ENCODE results near the gene TMEM156.
"Not testable (repeated sequence)": the region's sequence is repeated elsewhere in the genome, so short reads cannot be mapped to it uniquely, and the experiment has no call there.

The TMEM156 gene

GRCh38 chr4:38989487-38989886, 42.7 kb downstream of the TMEM156 start:
- DNase-seq = no peak

DNA sequence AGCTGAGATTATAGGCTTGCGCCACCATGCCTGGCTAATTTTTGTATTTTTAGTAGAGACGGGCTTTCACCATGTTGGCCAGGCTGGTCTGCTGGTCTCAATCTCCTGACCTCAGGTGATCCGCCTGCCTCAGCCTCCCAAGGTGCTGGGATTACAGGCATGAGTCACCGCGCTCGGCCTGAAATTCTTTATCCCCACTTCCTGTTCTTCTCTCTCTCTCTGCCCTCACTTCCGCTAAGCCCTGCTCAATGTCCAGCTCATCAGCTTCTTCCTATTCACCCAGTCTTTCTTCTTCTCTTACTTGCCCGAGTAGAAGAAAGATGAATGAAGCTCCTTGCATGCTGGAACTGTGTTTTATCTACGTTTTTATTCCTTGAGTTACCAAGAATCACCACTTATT, 43.9 kb downstream of the TMEM156 start:
- not testable (repeated sequence) for DNase-seq

DNA sequence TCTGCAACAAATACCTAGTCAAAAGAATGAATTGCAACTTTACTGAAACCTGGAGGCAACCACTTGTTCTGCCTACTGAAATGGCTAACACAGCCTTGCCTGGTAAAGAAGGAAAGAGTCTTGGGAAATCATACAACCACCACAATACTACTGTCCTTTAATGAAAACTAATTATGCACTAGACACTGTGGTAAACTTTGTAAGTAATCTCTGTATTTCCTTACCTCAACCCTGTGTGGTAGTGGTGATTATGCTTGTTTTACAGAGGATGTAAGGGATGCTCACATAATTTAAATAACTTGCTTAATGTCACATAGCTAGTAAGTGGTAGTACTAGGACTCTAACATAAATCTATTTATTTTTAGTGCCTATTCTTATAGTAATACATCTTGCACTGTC, 44.7 kb downstream of the TMEM156 start:
- DNase-seq = no peak

GRCh38 chr4:38985410-38986100, 46.7 kb downstream of the TMEM156 start:
- no peak for DNase-seq

GRCh38 chr4:38983787-38984598, 48.2 kb downstream of the TMEM156 start:
- no peak for DNase-seq

DNA sequence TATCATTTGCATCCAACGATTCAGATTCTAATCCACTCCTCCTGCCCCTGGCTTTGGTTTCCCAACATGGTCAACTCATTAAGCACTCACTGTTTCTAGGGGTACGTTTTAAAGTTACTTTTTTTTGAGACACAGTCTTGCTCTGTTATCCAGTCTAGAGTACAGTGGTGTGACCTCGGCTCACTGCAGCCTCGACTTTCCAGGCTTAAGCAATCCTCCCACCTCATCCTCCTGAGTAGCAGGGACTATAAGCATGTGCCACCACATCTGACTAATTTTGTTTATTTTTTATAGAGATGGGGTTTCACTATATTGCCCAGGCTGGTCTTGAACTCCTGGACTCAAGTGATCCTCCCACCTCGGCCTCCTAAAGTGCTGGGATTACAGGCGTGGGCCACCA, 48.9 kb downstream of the TMEM156 start:
- DNase-seq = no peak

GRCh38 chr4:38982361-38983095, 49.7 kb downstream of the TMEM156 start:
- DNase-seq = no peak

- no peak for DNase-seq
Observed at GRCh38 chr4:38980903-38981676, 51.1 kb downstream of the TMEM156 start.

DNA sequence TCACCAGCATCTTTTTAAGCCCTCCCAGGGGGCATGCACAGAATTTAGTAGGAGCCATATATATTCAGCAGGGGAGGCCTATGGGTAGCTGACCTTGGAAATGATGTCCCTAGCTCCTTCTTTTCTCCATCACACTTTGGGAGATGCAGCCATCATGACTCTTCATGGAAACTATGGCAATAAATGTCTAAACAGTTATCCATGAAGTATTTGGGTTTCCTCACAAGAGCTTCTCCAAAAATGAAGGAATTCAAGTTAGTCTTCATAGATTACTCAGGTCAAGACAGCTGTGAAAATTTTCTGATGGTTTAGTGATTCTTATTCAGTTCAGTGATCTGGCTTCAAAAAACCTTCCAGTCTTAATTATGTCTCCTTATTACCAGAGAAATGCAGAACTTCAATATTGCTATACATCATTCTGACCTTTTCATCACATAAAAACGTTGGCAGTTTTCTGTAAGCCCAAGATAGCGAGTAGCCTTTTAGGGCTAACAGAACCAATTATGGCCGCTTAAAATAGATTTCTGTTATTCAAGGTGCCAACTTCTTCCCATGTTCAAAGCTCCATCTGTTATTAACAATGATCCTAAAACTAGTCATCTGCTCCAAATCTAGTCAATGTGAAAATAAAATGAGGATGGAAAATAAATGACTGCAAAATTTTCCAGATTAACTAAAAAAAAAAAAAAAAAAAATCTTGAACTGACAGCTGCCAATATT, 52.5 kb downstream of the TMEM156 start:
- no peak for DNase-seq

DNA sequence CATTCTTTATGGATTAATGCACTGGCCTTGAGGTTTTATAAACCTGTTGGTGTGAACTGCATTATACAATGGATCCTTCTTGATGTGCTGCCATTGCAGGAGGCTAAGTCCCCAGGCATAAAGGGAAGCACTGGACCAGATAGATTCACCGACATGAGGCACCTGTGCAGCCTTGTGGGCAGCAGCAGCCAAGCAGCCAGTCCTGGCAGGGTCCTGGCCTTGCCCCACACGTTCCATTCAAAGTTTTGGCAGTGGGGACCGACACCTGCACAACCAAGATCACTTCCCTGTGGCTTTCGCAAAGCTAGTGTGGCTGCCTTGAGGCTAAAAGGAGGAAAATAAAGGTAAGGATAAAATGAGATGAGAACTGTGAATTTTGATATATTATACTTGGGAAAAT, 53.1 kb downstream of the TMEM156 start:
- no peak for DNase-seq

DNA sequence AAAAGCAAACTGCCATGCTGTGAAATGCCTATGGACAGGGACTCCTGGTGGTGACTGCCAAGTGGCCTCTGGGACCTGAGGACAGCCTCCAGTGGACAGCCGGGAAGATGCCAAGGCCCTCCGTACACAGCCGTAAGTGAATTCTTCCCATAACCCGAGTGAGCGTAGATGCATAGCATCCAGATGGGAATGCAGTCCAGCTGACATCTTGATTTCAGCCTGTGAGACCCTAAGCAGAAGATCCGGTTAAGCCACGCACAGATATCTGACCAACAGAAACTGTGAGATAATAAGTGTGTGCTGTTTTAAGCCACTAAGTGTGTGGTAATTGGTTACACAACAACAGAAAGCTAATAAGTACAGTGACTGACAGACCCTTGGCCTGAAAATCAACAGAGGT, 55.9 kb downstream of the TMEM156 start:
- no peak for DNase-seq

DNA sequence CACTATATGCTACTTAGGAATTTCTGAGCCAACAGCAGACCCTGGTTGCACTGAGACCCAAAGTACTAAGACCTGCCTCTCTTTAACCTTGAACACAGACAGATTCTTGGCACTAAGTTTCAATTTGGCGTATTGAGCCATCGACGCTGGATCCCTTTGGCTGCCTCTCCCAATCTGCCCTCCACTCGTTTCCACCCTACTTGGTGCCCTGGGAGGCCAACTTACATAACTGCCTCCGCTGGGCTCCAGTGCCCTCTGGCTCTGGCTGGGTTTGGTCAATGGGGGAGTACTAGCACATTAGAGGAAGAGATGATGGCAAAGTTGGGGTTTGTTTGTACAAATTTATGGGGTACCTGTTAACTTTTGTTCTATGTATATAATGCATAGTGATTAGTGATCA, 63.5 kb downstream of the TMEM156 start:
- no peak for DNase-seq

GRCh38 chr4:38967260-38968095, 64.7 kb downstream of the TMEM156 start:
- peak in 1 of 2 experiments; percentile 16 for DNase-seq

GRCh38 chr4:38965866-38966265, 66.3 kb downstream of the TMEM156 start:
- DNase-seq = no peak

DNA sequence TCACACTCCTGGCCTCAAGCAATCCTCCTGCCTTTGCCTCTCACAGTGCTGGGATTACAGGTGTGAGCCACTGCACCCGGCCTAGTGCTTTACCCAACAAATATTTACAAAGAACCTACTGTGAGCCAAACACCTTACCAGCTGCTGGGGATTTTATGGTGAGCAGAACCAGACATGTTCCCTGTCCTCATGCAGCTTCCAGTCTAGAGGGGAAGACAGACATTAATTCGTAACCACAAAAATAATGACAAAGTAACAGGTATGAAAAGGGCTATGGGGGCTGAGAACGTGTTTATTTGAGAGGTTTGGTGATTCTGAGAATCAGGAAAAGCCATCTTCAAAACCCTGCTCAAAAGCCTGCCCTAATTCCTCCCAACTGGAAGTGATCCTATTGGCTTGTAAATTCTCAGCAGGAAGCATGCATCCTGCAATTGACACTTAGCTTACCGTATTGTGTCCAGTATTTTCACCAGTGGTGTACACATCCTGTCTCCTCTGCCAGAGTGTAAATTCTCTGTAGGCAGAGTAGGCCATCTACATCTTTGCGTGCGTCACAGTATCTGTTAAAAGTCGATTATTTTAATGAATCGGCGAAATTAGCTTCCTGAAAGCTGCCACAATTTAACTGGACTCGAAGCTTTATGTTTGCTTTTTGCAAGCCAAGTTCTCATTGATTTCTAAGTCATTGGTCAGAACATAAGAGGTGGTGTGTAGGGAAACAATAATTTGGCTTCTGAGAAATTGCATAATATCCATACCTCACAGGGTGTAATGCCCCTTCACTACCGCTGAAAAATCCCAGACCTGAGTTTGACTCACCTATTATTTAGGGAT, 67.0 kb downstream of the TMEM156 start:
- DNase-seq = no peak

GRCh38 chr4:38959248-38959647, 73.0 kb downstream of the TMEM156 start:
- not testable (repeated sequence) for DNase-seq

DNA sequence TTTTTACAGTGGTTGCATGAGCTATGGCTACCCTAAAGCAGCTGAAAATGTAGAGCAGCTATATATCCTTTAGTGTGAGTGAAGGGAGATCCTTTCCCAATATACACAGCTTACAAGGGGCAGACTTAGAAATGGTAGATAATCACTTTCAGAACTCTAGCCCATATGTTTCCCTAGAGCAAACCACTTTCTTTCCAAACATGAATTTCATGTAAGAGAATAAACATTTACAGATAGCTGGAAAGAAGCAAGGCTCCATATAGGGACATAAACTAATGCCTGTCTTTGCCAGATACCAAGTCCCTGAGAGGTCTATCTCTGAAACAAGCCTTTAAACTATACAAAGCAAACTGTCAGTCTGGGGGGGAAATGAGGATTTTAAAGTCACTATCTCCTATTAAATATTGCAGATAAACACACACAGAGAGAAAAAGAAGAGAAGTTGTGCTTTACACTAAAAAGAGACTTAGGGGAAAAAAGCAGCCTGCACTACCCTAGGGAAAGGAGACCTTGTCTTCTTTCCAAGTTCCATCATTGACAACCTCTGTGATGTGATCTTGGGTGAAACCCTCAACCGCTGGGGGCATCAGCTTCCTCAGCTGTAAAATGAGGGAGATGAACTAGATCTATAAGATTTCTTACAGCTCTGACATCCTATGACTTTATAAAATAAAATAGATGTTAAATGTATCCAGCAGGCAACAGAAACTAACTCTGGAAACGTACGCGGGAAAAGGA, 73.6 kb downstream of the TMEM156 start:
- no peak for DNase-seq

GRCh38 chr4:38957893-38958292, 74.3 kb downstream of the TMEM156 start:
- no peak for DNase-seq

- DNase-seq = no peak
Observed at GRCh38 chr4:38957261-38957815, 74.9 kb downstream of the TMEM156 start.

All from SW 1271 (cell line).